T-helper 22 cell (primary cell): ENCODE results near the gene SMDT1.
"Not testable (repeated sequence)": the region's sequence is repeated elsewhere in the genome, so short reads cannot be mapped to it uniquely, and the experiment has no call there.

Experiments
- DNase-seq: peaks from one replicate; pipeline ENCODE4 v3.0.0-alpha.2; 2020; ENCODE audit warnings: low read depth

SMDT1 gene

DNA sequence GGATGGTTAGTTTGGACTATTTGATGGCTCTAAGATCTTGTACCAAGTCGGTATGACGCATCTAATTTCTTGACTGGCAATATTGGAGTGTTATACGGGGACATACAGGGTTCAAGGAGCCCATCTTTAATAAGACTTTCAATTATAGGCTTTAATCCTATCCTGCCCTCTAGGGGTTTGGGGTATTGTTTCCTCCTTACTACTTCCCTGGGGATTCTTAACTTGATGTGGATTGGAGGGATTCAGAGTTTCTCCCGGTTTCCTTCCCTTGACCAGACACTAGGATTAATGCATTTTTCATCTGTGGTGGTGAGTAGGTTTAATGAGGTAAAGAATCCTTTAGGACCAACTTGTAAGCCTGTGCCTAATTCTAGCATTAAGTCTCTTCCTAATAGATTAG lies 32.3 kb downstream of the SMDT1 start:
- DNase-seq = no peak

DNA sequence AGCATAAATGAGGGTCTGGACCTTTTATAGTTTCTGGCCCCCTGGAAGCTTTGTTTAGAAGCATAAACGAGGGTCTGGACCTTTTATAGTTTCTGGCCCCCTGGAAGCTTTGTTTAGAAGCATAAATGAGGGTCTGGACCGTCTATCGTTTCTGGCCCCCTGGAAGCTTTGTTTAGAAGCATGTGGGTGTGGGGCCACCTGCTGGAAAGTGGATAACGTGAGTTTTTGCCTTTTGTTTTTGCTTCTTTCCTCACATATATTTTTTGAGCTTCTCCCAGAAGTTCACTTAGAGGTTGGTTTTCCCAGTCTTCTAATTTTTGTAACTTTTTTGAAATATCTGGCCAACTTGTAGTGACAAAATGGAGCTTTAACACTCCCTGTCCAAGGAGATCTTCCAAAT lies 33.3 kb downstream of the SMDT1 start:
- DNase-seq = not testable (repeated sequence)

DNA sequence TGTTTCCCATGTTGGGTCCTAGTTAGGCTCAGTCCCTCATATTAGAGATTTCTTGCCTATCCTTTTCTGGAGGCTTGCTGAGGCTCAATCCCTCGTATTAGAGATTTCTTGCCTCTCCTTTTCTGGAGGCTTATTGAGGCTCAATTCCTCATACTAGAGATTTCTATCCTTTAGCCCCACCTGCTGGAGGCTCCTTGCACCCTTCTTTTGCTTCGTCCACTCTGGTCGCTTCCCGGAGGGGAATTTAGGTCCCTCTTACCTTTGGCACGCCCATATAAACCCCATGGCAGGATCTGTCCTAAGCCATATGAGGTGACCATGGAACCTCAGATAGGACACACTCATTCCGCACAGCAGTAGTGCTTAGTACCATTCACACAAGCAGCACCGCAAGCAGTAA lies 35.2 kb downstream of the SMDT1 start:
- no peak for DNase-seq

DNA sequence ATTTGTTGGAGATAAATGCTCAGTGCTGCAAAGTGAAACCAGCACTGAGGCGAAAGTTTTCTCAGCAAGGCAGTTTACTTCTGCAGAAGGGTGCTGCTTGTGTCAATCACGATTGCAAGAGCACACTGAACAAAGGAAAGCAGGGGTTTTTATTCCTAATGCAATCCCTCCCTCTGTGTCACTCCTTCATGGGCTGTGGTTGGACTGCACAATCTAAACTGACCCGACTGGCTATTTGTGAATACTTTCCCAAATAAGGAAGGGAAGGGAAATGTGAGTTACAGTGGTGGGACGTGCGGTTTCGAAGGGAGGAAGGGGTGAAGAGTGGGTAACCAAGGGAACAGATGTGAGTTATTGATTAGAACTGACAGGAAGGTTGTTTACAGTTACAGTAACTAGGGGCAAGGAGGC lies 35.9 kb downstream of the SMDT1 start:
- not testable (repeated sequence) for DNase-seq

DNA sequence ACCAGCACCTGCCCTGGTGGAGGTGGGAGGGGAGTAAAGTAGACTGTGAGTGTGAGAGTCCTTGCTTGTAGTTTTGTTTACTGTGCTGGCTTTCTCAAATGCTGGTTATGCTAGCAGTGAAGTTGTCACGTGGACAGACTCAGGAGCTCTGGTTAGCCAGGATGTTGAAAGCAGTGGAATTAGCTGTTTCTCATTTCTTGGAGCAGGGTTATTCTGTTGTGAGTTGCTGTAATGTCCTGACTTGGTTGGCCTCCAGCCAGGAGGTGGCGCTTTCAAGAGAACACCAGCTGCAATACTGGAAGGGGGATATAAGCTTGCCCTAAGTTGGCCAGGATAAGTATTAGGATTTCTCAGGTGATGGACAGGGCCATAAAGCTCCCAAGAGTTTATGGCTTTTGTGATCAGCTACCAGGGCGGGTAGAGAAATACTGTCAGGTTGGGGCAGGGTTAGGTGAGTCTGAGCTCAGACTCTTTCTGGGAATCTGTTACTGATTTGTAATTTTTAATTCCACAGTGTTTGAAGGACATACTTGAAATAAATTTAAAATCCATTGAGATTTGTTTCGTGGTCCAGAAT lies 37.4 kb downstream of the SMDT1 start:
- DNase-seq = no peak

DNA sequence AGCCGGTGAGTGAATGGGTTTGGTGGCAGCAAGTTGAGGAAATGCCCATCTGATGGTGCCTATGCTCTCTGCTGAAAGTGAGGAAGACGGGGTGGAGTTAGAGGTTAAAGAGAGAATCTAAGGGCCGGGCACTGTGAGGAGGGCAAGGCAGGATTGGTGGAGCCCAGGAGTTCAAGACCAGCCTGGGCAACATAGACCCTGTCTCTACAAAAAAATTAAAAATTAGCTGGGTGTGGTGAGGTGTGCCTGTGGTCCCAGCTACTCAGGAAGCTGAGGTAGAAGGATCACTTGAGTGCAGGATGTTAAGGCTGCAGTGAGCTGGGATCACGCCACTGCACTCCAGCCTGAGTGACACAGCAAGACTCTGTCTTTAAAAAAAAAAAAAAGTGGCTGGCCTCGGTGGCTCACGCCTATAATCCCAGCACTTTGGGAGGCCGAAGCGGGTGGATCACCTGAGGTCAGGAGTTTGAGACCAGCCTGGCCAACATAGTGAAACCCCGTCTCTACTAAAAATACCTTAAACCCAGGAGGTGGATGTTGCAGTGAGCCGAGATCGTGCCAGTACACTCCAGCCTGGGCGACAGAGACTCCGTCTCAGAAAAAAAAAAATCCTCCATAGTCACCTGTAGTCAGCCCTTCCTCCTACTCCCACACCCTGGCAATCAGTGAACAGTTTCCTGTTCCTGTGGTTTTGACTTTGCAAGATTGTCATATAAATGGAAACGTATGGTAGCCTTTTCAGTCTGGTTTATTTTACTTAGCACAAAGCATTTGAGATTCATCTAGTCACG lies 40.9 kb downstream of the SMDT1 start:
- not testable (repeated sequence) for DNase-seq

DNA sequence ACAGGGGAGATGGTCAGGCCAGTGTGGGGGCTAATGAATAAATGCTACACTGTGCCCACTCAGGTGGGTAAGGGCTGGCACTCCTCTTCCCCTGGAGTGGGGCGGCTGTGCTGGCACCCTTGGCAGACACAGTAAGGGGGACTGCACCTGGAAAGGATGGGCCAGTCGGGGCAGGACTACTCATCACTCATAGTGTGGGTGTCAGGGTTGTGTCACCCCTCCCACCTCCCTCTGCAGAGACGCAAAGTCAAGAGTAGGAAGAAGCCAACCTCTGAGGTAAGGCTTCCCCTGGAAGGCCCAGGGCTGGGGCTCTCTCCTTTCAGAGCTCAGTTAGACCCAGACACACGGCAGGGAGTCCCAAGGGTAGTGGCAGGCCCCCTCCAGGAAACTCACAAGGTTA lies 44.0 kb downstream of the SMDT1 start:
- not testable (repeated sequence) for DNase-seq

DNA sequence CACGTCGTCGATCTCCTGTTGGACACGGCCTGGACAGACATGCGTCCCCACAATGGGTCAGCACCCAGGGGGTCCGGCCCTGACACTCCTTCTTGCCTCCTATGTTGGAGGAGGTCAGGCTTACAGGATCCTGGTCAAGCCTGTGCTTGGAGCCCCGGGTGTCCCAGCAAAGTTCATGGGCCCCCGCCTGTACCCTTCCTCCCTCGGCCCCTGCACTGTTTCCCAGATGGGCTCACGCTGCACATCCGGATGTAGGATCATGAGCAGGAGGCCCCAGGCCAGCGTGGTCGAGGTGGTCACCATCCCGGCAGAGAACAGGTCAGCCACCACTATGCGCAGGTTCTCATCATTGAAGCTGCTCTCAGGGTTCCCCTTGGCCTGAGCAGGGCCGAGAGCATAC lies 48.1 kb downstream of the SMDT1 start:
- no peak for DNase-seq

DNA sequence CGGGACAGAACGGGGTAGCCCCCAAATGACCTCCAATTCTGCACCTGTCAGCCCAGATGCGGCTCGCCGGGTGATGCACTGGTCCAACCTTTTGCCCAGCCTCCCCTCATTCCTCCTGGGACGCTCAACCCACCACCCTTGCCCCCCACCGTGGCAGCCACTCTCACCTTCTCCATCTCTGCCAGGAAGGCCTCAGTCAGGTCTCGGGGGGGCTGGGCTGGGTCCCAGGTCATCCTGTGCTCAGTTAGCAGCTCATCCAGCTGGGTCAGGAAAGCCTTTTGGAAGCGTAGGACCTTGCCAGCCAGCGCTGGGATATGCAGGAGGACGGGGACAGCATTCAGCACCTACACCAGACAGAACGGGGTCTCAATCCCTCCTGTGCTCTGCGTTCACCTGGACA lies 48.5 kb downstream of the SMDT1 start:
- DNase-seq = not testable (repeated sequence)

DNA sequence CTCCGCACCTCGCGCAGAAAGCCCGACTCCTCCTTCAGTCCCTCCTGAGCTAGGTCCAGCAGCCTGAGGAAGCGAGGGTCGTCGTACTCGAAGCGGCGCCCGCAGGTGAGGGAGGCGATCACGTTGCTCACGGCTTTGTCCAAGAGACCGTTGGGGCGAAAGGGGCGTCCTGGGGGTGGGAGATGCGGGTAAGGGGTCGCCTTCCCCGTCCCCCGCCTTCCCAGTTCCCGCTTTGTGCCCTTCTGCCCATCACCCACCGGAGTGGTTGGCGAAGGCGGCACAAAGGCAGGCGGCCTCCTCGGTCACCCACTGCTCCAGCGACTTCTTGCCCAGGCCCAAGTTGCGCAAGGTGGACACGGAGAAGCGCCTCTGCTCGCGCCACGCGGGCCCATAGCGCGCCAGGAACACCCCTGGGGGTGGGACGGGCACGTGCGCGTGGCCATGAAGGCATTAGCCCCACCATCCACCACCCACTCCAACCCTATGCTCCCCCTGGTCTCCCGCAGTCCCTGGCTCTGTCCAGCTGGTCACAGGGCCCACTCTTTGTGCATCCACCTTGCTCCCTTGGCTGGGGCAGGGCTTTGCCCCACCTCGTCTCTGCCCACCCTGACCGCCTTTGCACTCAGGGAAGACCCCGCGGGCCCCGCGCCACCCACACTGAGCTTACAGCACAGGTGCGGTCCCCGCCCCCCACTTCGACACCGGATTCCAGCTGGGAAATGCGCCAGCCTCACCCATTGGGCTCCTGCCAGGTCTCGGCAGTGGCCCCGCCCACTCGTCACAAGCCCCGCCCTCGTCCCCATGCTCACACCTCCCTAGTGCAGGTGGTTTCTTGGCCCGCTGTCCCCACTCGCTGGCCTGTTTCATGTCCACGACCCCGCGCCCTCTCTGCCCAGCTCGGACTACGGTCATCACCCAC lies 49.5 kb downstream of the SMDT1 start:
- not testable (repeated sequence) for DNase-seq

DNA sequence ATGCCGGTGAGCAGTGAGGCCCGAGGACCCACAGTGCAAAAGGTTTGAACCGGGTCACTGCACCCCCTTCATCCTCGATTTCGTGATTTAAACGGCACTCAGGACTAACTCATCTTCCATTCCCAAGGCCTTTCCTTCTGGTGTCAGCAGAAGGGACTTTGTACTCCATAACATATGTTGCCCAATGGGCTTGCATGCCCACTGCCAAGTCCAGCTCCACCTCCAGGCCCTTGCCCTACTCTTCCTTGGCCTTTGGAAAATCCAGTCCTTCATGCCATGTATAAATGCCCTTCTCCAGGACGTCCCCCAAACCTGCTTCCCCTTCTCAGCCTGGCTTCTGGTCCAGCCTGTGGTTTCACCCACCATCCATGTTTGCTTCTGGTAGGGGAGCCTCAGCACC lies 50.7 kb downstream of the SMDT1 start:
- DNase-seq = not testable (repeated sequence)

DNA sequence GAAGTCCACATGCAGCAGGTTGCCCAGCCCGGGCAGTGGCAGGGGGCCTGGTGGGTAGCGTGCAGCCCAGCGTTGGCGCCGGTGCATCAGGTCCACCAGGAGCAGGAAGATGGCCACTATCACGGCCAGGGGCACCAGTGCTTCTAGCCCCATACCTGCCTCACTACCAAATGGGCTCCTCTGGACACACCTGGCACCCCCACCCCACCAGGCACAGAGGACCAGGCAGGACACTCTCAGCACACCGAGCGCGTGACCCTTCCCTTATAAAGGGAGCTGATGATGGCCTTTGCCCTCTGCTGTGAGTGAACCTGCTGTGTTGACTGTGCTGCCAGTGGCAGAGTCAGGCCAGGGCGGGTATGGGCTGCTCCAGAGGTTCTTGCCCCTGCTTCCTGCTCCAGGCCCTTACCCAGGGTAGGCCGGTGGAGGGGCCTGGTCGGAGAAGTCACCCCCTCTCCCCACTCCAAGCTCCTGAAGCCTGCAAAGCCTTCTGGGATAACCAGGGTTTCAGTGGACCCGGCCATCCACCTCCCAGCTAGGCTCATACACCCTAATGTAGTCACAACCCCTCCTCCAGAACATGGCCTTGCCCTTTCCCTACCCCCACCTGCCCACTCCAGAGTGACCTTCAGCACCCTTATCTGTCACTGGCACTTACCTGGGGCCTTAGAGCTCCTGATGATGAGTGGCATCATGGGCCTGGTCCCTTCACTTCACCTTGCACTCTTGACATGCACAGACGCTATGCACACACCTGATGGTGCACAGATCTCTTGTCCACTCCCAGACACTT lies 51.3 kb downstream of the SMDT1 start, which contains the start of gene CYP2D6:
CYP2D6 (minus strand) TSS at position 172 of the 793 bp plus-strand sequence; CDS start at position 153, 19 bp downstream.
- DNase-seq = not testable (repeated sequence)

DNA sequence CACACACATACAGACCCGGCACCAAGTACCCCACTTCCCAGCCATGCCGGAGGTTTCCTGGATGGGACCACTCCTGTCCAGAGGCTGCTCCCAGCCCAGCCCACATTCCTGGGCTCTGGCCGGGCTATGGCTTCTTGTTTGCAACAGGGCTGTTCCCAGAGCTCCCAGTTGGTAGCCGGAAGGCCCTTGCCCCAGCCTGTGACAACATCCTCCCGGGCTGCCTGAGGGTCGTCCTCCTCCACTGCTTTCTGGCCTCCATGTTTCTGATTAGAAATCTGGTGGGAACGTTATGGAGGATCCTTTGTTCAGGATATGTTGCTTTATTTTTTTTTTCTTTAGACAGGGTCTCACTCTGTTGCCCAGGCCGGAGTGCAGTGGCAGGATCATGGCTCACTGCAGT lies 52.1 kb downstream of the SMDT1 start:
- DNase-seq = no peak

DNA sequence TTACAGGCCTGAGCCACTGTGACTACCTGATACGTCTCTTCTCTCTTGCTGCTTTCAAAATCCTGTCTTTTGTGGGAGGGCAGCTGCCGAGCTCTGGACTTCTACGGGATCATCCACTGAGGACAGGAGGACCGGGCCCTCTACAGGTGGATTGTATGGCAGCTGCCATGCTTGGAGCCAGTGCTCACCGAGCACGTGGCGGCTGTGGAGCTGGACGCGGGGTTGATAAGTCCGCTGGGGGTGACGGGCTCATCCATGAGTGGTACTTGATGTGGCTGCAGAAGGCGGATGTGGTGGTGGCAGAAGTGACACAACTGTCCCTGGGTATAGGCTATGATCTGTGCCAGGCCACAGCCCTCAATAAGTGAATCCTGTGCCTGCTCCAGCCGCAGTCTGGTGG lies 53.0 kb downstream of the SMDT1 start:
- DNase-seq = no peak
